HT1080 (cell line): ENCODE results near the gene POLE4. TPM values are rescaled to one million over a fixed set of nuclear protein-coding genes. Genes with fewer than 3 reads are reported as not detected.

Experiments used
- DNase-seq: peaks from one replicate; pipeline ENCODE4 v3.0.0-alpha.2; 2015; ENCODE audit warnings: low read depth
- polyA plus RNA-seq, 2 experiments: library from polyadenylated mRNA; depleted of rRNA; stranded (reverse); fragments of >200 nt; gene quantifications; 2 replicates each; pipeline ENCODE4 v1.2.3, GENCODE V29; 2015
- total RNA-seq: library from RNA; depleted of rRNA; stranded (reverse); fragments of >200 nt; shearing (Covaris generic); gene quantifications from 2 replicates; pipeline ENCODE4 v1.2.3, GENCODE V29; 2014; rRNA removed

Gene POLE4
- 49.3 and 87.5 TPM in 2 replicates for total RNA-seq
- polyA plus RNA-seq (2015; cell fraction: cytosol; rRNA removed), result 36.1 and 38.5 TPM in 2 replicates
- 12.2 and 16.2 TPM in 2 replicates for polyA plus RNA-seq (2015; cell fraction: nucleus; rRNA removed)

- DNase-seq, result peak; percentile 83
Measured at GRCh38 chr2:74958274-74959105, at the start of gene POLE4. TSS of gene POLE4 (plus strand) at chr2:74958643. CDS start at chr2:74958680, 37 bp downstream.

GRCh38 chr2:74908748-74909444, 49.5 kb upstream of the POLE4 start:
- DNase-seq, result no peak

- no peak for DNase-seq
Measured at GRCh38 chr2:74910245-74910644, 48.2 kb upstream of the POLE4 start.

GRCh38 chr2:74911061-74911460, 47.4 kb upstream of the POLE4 start:
- no peak for DNase-seq

GRCh38 chr2:74915743-74916142, 42.7 kb upstream of the POLE4 start:
- DNase-seq, result peak; percentile 74

GRCh38 chr2:74916394-74916793, 42.0 kb upstream of the POLE4 start:
- DNase-seq, result no peak

GRCh38 chr2:74917702-74918619, 40.5 kb upstream of the POLE4 start:
- DNase-seq, result peak; percentile 85

GRCh38 chr2:74919827-74920226, 38.6 kb upstream of the POLE4 start:
- DNase-seq, result no peak

GRCh38 chr2:74921236-74921736, 37.2 kb upstream of the POLE4 start:
- peak; percentile 8 for DNase-seq

- peak; percentile 22 for DNase-seq
Measured at GRCh38 chr2:74922592-74923227, 35.7 kb upstream of the POLE4 start.

GRCh38 chr2:74924463-74925265, 33.8 kb upstream of the POLE4 start:
- no peak for DNase-seq

GRCh38 chr2:74925361-74925786, 33.1 kb upstream of the POLE4 start:
- no peak for DNase-seq

- DNase-seq, result no peak
Measured at GRCh38 chr2:74927621-74928020, 30.8 kb upstream of the POLE4 start.

- no peak for DNase-seq
Measured at GRCh38 chr2:74930811-74931486, 27.5 kb upstream of the POLE4 start.

- no peak for DNase-seq
Measured at GRCh38 chr2:74931940-74932339, 26.5 kb upstream of the POLE4 start.

GRCh38 chr2:74935975-74936391, 22.5 kb upstream of the POLE4 start:
- no peak for DNase-seq

- DNase-seq, result no peak
Measured at GRCh38 chr2:74937221-74937880, 21.1 kb upstream of the POLE4 start.

- DNase-seq, result no peak
Measured at GRCh38 chr2:74938264-74938663, 20.2 kb upstream of the POLE4 start.
